ENCODE measurements around the gene ARNT2.

The ARNT2 gene

DNA sequence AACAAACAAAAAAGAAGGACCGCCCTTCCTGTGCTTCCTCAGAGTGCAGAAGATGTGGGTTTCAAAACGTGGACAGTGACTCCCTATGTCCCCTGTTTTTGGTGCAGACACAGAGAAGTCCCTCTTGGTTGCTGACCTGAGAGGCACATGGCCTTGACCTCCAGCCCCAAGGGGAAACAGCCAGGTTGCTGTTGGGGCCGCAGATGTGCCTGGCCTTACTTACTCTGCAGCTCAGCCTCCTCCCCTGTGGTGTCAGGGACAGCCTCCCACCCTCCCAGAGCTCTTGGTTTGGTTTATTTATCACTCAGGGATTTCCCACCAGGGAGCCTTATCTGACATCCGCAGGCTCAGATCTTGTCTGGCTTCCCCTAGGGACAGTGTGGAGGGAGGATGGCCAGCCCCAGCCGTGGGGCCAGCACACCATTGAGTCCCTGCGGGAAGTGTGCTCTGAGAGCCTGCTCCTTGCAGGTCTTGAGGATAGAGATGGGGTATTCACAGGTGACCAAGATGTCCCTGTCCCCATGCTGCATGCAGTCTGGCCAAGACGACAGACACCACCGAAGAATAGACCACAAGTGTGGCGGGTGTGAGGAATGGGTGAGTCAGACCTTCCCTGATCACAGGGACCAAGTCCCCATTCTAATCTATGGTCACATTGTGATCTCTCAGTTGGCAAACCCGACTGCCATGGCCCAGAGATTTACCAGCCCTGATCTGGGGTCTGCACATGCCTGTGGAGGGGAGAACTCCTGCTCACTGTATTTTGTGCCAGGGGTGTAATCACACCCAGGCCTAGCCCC is 156.6 kb downstream of the ARNT2 start:
- DNase-seq, result no peak

DNA sequence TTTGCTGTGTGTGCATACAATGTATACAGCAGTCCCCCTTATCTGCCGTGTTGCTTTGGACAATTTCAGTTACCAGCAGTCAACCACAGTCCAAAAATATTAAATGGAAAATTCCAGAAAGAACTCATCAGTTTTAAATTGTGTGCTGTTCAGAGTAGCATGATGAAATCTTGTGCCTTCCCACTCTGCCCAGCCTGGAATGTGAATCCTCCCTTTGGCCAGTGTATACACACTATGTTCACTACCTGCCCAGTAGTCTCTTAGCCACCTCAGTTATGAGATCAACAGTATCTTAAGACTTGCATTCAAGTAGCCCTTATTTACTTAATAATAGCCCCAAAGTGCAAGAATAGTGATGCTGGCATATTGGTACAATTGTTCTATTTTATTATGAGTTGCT is 157.3 kb downstream of the ARNT2 start:
- DNase-seq, result no peak

DNA sequence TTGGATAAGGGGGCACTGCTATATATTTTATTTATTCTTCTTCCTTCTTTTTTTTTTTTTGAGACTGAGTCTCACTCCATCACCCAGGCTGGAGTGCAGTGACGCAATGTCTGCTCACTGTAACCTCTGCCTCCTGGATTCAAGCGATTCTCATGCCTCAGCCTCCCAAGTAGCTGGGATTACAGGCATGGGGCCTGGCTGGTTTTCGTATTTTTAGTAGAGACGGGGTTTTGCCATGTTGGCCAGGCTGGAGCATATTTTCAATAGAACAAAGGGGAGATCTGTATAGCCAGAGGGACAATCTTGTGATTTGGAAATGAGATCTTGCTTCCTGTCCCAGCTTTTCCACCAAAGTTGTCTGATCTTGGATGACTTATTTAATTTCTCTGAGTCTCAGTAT is 157.9 kb downstream of the ARNT2 start:
- DNase-seq, result no peak

DNA sequence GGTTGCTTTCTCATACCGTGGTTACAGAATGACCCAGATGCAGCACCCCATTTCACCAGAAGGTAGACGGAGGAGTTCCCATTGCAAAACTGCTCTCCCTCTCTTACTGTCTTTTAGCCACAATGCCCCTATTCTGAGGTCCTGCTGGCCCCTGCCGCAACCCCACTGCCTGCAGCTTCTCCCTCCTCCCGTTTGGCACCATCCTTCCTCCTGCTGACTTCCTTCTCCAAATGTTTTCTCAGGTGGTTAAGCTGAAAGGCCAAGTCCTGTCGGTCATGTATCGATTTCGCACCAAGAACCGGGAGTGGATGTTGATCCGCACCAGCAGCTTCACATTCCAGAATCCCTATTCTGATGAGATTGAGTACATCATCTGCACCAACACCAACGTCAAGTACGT is 158.7 kb downstream of the ARNT2 start:
- no peak for DNase-seq

DNA sequence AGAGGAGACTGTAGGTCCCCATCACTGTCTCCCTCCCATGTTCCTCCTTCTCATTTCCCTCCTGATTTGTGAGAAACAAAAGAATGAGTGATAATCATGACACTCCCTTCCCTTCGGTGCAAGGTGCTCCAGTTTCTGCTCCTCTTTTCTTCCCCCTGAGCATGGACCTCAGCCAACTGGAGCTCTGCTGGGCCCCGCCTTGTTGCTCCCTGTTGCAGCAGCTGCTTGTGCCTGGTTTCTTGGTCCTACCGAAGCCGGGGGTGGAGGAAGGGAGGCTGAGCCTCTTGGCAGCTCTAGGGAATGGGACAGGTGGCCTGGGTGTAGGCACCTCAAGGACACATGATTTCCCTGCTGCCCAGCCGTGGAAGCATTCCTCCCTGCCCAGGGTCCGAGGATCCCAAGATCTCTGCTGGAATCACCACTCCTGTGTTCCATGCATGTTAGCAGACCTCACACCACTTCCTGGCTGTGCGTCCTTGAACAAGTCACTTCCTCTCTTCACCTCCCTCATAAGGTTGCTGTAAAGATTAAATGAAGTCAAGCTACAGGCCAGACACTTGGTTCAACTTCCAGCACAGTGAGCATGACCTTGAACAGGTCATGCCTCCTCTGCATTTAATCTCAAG is 159.3 kb downstream of the ARNT2 start:
- DNase-seq, result no peak

DNA sequence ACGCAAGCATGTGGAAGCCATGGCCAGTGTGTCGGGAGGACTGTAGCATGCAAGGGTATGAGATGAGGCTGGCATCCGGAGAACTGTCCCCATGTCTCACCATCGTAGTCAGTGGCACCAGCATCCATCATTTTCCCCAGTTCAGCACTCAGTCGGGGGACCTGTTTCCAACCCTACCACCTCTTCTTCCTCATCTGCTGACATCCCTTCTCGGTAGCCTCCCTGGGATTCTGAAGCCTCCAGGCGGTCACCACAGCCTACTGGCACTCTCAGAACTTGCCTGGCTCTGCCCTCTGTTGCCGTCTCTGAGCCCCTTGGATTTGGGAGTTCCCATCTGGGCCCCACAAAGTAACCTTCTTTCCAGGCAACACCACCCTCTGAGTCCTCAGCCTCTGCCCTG is 159.9 kb downstream of the ARNT2 start:
- no peak for DNase-seq

DNA sequence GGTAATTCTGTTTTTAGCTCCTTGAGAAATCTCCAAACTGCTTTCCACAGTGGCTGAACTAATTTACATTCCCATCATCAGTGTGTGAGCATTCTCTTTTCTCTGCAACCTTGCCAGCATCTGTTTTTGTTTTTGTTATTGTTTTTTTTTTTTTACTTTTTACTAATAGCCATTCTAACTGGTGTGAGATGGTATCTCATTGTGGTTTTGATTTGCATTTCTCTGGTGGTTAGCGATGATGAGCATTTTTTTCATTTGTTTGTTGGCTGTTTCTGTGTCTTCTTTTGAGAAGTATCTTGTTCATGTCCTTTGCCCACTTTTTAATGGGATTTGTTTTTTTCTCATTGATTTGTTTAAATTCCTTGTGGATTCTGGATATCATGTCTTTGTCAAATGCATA is 161.2 kb downstream of the ARNT2 start:
- DNase-seq, result no peak

DNA sequence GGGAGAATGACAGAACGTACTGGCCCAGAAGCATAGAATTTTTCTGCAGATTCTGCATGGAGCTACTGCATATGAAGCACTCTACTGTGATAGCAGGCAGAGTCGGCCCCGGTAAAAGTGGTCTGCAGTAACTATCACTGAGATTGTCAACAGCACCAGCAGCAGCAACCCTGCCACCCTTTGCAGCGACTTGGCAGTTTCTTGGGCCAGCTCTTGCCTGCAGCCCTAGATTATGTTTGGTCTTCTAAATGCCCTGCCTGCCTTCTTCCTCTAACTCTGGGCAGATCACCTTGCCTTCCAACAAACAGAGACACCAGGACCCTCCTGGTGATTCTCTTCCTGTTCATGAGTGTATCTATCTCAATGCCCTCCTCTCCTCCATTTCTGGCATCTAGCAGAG is 161.8 kb downstream of the ARNT2 start:
- DNase-seq, result no peak

DNA sequence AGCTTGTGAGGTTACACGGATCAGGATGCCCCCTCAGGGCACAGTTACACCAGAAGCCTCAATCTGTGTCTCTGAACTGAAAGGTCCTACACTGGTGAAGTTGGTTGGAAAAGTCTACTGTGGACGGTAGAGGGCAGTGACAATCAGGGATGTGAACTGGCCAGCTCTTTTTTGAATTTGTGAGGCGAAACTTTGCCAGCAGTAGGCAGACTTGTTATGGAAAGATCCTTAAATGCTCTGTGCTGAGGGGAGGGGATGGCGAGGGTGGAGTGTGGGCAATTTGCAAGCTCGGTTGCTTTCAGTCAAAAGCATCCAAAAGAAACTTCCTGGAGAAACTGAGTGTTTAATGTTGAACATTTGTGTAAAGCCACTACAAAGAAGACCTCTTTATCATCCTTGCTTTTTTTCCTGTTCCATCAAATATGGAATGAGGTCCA is 163.6 kb downstream of the ARNT2 start:
- peak; percentile 53 for DNase-seq

DNA sequence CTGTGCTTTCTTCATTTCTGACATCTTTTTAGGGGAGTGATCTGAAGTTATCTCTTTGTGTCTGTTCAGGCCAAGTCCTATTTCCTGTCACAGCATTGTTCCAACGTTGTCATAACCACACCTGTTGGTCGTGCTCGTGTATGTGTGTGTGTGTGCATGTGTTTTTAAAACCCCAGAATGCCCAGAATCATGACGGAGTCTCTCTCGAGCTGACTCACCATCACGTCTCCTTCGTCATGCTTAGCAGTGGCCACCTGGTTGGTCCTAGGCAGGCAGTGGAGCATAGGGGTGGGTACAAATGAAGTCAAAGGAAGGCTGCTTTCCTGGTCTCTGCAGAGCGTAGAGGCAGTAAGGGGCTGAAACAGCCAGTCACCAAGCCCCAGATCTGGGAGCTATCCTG is 164.1 kb downstream of the ARNT2 start:
- DNase-seq, result no peak

DNA sequence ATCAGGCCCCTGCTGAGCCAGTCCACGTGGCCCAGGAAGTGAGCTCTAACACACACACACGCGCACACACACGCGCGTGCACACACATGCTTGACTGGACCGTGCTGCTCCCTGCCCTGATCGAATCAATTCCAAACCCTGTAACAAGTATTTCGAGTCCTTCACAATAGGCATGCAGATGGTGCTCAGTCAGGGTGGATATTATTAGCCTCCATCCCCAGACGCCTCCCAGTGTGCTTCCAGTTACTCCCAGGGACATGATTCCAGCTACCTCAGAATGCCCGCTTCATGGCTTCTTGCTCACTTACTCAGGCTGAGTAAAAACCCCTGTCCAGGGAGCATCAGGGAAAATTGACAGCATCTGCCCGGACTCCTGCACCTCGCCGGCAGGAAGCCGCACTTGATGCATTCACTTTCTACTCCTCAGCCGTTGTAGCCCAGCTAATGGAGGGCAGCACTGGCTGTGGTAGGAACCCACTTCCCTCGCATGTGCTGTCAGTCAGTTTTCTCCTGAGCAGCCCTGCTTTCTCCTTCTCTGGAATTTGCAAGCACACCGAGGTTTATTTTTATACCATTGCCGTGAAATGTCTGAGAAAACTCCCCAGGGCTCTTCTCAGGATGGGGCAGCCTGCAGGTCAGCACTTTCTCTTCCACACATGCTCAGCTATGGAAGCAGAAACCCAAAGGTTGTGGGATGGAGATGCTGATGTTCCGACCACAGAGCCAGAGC is 164.9 kb downstream of the ARNT2 start:
- no peak for DNase-seq

DNA sequence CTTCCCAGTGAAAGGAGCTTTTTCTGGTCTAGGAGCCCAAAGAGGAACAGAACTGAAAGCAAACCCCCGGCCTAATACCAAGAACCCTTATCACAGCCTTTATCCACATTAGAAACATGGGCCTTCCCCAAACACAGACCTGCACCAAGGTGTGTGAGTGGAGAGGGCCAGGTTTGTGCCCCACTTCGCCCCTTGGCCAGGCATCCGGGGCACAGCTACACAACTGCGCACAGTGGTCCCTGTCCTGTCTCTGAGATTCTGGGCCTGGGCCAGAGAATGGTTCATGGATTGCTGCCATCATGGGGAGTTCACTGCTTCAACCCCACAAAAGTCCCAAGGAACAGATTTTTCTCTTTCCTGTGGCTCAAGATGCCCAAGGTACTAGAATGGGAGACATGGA is 165.5 kb downstream of the ARNT2 start:
- DNase-seq, result no peak

DNA sequence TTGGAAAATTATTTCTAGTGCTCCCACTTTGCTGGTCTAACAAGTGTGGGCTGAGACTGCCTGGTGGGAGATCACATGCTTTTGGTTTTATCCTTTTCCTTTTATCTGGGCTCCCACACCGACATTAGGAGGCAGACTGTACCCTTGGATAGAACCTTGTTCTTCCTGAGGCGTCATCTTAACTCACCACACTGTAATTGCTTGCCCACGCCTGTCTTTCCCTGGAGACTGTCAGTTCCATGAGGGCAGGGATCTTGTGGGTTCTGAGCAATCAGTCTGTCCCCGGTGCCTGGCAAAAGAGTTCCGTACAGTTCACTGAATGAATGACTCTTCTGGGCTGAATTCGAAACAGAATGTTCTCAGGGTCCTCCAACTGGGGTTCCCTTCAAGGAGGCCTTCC is 166.4 kb downstream of the ARNT2 start:
- no peak for DNase-seq

DNA sequence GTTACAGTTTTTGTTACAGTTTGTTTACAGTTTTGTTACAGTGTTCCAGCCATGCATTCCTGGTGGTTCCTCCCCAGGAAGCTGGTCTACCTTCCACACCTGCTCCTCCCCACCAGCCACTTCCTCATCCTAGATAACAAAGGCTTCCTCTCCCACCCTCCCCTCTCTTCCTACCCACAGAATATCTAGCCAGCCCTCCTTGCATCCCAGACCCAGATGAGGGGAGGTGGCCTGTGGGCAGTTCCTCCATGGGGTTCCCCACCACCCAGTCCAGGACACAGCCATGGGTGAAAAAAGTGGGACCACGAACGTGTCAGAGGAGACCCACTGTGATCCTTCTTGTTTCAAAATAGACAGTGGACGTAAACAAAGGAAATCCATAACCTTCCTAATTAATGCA is 168.2 kb downstream of the ARNT2 start:
- DNase-seq, result no peak

DNA sequence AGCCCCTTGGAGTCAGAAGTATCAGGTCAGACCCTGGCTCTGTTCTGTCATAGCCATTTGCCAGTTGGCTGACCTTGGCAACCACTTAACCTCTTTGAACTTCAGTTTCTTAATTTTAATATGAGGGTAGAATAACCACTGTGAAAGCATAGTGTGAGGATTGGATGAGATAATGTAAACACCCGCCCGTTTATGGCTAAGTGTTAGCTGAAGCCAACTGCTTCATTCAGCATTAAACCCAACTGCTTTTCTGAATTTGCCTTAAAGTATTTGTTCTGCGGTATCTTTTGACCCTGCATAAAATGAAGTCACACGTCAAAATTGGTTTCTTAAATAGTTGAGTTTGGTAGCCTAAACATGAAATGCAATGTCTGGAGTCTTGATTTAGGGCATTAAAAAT is 169.4 kb downstream of the ARNT2 start:
- DNase-seq, result no peak

DNA sequence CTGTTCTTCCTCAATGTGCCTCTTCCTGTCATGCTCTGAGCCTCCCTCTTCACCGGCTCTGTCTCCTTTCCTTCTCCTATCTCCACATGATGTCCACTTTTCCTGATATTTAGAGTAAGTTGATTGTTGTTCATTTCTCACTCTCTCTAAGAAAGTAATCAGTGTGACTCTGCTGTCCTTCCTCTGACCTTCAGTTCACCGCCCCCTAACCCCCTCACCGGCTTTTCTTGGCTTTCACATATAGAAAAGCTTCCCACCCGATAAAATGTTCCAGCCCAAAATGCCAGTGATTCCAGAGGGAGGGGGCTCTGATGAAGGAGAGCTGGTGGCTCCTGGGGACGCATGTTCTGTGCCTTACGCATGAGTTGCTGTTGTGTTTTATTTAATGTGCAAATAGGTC is 170.4 kb downstream of the ARNT2 start:
- DNase-seq, result no peak

DNA sequence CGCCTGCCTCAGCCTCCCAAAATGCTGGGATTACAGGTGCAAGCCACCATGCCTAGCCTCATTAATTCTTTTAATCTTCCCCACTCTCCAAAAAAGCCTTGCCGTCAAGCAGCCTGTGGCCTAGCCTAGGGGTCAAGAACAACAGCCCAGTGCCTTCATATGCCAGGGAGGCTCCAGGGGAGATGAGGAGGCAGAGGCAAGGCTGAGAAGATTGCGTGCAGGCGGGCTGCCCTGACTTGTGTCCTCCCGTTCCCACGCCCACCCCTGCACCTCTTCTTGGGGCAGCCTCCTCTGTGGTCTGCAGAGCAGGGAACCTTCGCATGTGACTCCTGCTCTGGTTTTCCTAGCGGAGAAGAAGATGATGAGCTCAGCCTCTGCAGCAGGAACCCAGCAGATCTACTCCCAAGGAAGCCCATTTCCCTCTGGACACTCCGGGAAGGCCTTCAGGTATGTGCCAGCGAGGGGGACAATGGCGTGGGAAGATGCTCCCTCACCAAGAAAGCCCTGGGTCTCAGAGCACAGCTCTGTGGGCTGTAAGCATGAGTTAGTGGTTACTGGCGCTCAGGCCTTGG is 172.4 kb downstream of the ARNT2 start:
- DNase-seq, result no peak

DNA sequence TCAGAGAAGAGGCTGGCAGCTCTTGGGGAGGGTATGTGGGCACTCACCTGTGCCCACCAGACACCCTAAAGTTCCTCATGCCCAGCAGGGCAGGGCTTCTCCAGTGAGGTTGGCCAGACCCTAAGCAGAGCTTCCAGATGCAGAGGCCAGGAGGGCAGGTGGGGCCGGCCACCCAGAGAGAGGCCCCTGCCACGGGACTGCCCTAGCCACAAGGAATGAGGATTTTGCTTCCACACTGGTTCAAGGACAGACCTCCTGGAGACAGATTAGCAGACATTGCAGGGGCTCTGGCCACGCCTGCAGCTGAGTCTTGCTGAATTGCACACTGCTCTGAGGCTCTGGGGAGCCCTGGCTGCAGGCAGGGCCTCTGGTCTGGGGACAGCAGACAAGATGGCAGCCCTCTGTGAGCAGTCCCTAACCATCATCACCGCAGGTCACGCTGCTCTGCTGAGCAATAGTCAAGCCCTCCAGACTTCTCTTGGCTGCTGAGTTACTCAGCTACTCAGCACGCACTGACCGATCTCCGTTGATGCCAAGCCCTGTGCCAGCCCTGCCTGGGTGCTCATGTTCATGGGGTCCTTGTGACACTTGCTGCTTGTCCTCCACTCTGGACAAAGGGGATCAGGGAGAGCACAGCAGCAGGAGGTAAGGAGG is 173.5 kb downstream of the ARNT2 start:
- no peak for DNase-seq

DNA sequence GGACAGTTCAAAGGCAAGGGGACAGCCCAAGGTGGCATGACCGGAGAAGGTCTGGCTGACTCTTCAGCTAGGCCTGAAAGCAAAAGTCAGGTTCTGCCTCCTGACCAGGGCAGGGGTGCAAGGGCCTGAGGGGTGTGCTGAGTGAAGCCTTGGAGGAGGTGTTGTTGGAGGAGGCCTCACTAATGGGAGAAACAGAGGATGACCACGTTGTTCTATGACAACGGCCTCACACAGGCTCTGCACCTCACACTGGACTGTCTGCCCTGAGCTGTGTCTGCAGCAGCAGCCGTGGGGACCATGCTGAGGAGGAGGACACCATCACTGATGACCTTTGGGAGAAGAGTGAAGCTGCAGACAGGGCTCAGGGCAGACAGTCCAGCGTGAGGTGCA is 174.0 kb downstream of the ARNT2 start:
- no peak for DNase-seq

DNA sequence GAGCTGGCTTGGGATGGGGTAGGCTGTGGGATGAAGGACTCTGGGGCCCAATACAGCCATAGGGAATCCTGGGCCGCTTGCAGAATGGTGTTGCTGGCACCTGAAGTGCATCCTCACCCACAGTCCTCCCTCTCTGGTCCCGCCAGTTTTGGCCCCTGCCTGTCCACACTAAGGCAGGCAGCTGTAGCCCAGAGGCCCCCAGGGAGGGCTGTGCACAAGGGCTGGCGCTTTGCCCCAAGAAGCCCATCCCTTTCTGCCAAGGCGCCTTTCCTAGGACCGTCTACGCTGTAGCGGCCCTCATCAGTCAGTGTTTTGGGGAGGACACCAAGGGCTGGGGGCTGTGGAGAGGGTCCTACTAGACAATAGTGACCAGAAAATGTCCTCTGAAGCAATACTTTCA is 174.7 kb downstream of the ARNT2 start:
- no peak for DNase-seq

DNA sequence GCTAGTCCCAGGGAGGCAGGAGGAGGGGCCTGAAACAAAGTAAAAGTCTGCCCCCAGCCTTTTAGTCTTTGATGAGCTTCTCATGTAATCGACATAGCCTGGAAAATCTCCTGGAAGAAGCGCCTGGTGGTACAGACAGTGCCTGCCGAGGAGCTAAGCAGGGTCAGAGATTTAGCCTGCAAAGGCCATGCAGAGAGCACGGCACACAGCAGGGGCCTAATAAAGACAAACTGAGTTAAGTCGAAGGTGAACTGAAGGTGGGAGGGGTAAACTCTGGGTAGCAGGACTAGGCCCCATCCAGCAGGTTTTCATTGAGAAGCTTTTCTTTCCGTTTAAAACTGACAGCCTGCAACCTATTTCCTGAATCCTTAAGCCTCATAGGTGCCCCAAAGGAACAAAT is 175.4 kb downstream of the ARNT2 start:
- no peak for DNase-seq

DNA sequence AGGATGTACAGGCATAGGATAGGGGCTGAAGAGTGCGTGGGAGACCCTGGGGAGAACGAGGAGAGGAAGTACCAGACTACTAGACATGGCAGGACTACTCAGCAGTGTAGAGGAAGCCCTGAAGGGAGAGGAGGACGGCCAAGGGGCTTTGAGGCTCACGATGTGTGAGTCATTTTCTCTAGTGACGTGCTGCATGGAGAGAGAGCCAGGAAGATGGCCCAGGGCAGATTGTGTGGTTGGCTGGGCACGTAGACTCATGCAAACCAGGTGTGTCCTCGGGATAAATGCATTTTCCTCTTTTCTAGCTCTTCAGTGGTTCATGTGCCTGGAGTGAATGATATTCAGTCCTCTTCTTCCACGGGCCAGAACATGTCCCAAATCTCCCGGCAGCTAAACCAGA is 175.9 kb downstream of the ARNT2 start:
- DNase-seq, result peak; percentile 59

DNA sequence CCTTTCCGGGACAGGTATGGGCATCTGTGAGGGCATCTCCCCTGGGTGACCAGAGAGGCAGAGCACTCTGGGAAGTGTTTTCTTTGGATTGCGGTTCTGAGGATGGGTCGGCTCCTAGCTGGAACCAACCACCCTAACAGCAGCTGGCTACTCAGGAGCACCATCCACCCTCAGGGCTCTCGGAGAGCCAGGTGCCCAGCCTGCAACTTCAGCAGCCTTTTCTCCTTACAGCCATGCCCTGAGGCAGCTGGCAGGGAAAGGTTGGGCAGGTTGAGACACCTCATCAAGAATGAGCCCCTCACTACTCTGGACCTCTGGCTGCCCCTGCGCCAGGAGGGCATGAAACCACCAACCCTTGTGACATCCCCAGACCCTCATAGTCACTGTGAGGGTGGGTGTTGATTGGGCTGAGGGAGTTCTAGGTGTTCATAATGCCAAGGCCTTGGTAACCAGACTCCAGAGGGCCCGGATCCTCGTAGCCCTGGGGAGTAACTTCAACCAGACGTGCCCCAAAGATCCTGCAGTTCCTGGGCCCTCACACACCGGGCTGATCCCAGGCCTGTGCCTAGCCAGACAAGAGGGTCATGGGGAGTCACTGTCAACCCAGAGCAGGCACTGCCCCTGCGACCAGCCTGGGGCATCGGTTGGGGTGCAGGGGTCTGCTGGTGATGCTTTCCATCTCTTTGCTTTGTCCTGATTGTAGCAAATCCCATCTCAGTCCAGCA is 176.5 kb downstream of the ARNT2 start:
- DNase-seq, result no peak
